ENCODE data around the gene SECTM1.

- TF ChIP-seq CTCF (IDR thresholded peaks at IDR 0.05; ENCODE audit: insufficient read depth, low read length, poor library complexity, severe bottlenecking), result no peak
- no peak for TF ChIP-seq EZH2phosphoT487 (conservative IDR thresholded peaks at IDR 0.05; ENCODE audit: low read length)
These were observed 44.6 kb upstream of the SECTM1 start for GRCh38 chr17:82377924-82378740.
